ENCODE measurements around the gene RPL3.

Gene RPL3

DNA sequence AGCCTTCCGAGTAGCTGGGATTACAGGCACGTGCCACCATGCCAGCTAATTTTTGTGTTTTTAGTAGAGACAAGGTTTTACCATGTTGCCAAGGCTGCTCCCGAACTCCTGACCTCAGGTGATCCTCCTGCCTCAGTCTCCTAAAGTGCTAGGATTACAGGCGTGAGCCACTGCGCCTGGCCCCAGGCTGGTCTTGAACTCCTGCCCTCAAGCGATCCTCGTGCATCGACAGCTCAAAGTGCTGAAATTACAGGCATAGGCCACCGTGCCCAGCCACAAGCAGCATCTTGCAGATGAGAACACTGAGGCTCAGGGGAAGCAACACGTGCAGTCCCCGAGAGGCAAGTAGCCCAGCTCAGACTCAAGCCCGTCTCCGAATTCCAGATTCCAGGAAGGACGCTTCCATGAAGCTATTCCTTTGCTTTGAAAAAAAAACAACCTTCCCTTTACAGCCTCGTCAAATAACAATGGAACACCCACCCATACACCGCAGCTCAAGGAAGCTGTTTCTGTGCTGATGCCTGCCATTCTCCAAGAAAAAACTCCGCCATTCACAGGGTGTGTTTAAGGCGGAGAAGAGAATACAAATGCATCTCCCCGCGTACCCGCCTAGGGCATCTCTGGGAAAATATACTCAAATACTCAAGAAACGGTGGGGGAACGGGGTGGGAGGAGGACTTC is 40.1 kb downstream of the RPL3 start:
- DNase-seq, result no peak

DNA sequence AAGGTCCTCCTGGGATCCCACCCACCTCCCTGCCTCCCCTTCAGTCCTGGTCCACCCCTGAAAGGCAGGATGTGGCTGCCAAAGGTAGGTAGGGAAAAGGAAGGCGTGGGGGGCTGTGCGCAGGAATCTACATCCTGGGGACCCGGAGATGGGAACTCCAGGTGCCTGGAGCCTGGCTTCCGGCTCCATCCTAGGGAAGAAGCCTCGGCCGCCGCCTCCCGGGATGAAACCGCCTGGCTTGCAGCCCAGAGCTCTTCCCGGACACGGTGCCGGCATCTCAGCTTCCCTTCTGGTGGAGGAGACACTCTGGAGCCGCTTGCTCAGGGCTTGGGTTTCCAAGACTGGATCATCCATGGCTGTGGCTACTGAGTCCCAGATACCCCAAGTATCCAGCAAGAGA is 41.4 kb downstream of the RPL3 start:
- no peak for DNase-seq

DNA sequence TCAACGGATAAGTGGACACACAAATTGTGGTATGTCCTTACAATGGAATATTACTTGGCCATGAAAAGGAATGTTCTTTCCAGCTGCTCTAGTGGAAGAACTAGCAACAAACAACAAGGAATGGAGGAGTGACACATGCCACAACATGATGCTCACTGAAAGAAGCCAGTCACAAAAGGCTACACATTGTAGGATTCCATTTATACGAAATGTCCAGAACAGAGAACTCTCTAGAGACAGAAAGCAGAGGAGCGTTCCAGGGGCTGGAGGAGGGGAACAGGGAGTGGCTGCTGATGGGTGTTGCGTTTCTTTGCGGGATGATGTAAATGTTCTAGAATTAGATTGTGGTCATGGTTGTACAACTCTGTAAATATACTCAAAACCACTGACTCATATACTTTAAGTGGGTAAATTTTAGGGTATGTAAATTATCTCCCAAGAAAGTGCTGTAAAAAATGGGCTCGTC is 42.2 kb downstream of the RPL3 start:
- DNase-seq, result no peak

DNA sequence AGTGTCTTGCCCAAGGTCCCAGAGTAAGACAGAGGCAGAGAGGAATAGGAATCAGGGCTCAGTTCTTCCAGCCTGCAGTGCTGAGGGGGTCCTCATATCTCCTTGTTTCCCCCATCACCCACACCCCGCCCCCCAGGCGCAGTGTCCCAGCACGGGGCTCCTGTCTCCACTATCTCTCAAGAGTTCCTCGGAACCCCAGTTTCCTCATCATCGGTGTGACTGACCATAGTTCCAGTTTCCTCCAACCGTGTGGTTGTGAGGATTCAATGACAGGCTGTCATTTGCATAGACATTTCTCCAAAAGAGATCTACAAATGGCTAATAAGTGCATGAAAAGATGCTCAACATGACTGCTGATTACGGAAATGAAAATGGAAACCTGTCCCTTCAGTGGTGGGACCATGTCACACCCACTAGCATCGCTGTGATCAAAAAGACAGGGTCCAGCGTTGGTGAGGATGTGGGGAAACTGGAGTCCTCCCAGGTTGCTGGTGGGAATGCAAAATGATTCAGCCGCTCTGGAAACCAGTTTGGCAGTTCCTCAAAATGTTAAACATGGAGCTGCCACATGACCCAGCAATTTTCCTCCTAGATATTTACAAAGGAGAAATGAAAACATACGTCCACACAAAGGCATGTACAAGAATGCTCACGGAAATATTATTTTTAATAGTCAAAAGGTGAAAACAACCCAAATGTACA is 42.8 kb downstream of the RPL3 start:
- DNase-seq, result no peak

DNA sequence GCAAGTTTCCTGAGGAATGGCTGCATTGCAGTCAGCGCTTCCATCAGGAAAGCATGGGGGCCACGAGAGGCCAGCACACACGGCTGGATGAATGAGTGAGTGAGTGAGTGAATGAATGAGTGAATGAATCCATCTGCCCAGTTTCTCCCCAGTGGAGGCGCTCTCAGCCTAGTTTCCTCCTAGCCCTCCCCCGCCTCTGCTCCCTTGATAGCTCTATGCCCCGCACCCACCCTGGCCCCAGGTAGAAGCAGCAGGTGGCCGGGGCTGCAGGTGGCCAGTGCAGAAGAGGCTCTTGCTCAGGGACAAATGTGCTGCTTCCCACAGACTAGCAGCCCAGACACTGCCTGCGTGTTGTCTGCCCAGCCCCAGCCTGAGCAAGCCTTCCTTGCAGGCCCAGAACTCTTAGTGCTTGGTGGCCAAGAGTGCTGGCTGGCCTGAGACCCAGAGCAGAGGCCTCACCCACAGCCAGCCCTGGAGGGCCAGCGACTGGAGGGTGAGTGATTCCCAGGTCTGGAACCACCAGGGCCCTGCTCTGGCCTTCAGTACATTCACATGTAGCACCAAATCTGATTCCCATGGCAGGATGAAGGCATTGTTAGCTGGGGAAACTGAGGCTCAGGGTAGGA is 43.5 kb downstream of the RPL3 start:
- DNase-seq, result no peak

DNA sequence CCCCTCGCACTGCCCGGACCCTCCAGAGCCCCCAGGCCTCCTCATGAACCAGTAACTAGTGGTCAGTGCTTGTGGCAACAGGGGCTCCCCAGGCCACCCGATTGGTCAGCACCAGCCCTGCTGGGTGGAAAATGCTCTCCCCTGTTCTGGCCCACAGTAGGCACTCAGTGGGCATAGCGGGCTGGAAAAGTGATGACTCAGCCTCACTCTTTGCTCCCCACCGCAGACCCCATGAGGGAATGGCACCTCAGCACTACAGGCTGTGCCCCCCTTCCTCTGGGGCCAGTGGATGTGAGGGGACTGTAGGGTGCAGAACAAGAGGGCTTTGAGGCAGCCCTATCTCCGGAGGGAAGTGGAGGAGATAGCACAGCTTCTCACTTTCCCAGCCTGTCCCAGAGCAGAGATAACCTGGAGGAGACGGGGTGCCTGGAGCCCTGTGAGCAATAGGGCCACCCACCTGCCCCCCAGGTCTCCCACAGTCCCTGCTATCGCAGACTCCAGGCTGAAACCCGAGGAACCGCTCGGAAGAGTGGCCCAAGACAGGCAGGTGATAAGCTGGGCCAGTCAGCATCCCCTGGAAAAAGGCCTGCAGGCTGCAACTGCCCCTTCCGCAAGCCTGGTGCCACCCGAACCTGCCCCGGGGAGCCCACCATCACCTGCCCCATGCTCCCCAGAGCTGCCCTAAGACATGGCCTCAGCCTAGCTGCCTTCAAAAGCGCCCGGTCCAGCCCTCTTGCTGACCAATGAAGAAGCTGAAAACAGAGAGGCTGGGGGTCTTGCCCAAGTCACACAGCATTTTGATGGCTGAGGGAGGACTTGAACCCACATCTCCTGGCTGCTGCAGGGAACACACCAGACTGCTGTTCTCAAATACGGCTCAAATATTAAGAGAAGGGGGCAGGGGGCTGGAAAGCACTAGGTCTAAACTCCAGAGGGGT is 45.2 kb downstream of the RPL3 start:
- no peak for DNase-seq

DNA sequence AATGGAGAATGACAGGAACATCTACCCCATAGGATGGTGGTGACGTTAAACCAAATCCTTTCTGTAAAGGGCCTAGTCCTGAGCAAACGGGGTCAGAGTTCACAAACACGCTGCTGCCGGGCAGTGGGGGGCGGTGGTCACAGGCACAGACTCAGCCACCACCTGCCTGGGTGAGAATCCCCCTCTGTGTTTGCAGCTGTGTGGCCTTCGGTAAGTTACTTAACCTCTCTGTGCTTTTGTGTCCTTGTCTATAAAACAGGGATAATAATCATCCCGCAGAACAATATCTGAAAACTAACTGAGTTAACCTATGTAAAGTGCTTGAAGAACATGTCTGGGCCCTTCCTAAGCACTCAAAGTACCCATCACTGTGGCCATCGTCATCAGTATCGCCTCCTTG is 48.6 kb downstream of the RPL3 start:
- no peak for DNase-seq

DNA sequence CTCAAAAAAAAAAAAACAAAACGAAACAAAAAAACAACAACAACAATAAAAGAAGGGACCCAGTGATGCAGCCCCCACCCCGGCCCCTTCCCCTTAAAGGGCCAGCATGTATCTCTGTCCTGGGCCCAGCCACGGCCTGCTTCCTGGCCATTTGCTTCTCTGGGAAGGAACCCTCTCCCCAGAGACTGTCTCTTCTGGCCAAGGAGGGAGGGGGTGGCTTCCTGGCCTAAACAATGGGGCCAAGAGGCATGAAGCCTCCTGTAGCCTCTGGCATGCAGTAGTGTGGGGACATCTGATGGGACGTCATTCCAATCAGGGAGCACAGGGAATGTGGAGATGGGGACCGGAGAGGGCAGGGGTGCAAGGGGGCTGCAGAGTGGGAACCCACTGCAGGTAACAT is 49.1 kb downstream of the RPL3 start:
- no peak for DNase-seq

DNA sequence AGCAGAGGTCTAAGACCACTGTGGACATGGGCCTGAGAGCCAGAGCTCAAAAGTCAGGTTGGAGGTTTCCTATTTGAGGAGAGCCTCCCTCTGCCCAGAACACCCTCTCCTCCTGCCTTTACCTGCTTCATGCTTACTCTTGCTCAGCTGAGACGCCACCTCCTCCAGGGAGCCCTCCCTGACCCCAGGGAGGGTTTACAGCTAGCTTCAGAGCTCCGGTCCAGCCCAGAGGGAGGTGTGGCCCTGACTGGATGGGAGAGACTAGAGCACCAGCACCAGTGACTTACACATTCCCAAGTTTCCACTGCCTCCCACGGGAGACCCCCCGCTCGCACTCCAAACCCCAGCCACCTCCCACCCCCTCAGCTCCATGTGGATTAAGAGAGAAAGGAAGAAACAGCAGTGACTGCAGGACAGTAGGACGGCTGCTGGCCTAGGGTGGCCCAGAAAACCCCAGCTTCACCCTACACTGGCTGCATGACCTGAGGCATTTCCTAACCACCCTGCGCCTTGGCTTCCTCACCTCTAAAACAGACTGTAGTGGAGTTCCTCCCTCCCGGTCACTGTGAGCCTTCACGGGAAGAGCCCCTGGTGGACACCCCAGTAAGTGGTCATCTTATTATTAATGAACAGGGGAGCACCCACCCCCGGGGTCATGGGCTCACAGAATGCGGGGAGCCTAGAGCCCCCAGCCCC is 50.2 kb downstream of the RPL3 start:
- no peak for DNase-seq

DNA sequence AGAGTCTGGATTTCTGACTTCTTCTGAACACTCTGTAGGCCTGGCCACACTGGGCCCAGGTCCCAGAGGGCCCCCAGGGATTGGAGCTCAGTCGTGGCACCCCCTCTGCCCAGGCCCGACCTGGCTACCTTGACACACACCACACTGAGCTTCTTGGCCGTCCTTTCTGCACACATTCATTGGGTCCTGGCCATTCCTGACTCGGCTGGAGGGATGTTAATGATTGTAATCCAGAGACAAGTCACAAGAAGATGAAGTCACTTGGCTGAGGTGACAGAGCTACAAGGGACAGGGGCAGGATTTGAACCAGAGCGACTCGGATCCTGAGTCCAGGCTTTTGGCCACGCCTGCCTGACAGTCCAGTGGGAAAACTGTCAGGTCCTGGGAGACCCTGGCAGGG is 50.8 kb downstream of the RPL3 start:
- DNase-seq, result no peak

DNA sequence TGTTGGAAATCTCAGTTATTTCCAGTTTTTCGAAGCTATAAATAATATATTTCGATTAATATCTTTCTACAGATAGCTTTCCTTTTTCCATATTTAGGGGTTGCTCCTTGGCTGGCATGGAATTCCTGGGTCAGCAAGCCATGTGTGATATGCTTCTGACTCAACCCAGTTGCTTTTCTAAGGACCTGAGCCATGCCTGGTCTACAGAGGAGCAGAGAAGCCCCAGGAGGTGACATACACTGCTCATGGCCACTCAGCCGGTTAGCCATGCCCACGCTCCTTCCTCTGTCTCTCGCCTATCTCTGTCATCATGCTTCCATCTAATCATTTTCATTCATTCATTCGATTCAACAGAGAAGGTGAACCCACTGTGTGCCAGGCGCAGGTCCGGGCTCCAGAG is 51.4 kb downstream of the RPL3 start:
- no peak for DNase-seq

DNA sequence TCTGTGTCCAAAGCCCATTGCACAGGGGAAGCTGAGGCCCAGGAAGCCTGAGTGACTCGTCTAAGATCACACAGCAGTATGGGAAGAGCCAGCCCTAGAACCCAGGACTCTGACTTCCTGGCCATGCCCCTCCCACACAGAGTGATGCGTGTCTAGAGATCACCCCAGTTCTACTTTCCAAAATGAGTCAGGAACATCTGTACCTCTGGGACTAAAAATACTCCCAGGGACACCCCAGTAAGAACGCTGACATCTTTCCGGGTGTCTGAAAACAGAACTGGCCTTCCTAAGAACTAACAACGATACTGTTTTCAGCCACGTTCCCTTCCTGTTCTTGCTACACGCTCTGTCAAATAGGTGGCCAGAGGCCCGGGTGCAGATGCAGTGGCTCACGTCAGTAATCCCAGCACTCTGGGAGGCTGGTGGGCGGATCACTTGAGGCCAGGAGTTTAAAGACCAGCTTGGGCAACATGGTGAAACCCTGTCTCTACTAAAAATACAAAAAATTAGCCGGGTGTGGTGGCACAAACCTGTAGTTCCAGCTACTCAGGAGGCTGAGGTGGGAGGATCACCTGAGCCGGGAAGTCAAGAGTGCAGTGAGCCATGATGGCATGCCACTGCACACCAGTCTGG is 52.9 kb downstream of the RPL3 start:
- DNase-seq, result no peak

DNA sequence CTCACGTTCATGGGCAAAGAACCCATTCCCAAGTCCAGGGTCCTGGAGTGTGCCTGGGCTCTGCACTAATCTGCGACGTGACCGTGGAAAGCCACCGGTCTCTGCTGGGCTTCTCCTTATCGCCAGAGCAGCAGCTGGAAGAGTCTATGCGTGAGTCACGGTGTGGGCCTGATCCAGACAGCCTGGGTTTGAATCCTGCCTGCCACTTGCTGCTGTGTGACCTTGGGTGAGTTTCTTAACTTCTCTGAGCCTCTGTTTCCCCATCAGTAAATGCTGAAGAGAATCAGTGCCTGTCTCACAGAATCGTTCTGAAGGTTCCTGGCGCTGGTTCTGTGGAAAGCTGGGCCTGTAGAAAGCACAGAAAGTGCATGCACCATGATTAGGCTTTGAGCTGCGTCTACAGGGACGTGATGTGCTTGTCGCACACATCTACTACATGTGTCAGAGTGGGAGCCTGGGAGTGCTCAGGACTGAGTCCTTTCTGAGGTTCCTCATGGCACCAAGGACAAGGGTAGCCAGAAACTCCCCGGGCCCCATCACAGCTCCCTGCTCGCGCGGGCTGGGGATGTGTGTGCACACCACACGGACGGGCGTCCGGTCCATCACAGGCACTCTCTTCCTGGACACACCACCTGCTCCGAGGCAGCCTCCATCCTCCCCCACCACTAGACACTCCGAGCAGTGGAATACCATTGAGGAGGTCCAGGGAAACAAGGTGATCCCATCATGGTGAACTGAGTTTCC is 54.1 kb downstream of the RPL3 start:
- DNase-seq, result no peak

DNA sequence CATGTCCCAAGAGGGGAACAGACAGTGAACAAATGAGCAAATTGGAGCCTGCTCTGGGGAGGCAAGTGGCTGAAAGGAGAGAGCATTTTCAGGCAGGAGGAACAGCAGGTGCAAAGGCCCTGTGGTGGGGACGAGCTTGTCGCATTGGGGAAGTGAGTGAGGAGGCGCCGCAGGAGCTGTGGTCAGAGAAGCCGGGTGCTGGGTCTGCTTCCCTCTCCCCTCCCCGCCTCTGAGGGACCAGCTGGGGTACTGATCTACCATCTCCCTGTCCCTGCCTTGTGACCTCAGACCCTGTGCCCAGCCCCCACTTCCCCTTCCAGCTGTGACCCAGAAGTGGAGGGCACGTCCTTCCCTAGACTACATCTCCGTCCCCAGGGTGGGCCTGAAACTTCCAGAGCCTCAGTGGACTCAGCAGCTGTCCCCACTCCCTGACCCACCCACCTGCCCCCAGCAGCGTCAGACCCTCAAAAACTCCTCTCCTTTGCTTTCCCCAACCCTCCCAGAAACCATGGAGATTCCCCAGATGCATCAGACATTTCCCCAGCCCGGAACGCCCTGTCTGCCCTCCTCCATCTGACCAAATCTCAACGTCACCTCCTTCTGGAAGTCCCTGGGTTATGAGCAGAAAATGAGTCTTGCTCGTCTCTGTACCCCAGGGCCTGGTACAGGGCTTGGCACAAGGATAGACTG is 54.9 kb downstream of the RPL3 start:
- DNase-seq, result no peak

DNA sequence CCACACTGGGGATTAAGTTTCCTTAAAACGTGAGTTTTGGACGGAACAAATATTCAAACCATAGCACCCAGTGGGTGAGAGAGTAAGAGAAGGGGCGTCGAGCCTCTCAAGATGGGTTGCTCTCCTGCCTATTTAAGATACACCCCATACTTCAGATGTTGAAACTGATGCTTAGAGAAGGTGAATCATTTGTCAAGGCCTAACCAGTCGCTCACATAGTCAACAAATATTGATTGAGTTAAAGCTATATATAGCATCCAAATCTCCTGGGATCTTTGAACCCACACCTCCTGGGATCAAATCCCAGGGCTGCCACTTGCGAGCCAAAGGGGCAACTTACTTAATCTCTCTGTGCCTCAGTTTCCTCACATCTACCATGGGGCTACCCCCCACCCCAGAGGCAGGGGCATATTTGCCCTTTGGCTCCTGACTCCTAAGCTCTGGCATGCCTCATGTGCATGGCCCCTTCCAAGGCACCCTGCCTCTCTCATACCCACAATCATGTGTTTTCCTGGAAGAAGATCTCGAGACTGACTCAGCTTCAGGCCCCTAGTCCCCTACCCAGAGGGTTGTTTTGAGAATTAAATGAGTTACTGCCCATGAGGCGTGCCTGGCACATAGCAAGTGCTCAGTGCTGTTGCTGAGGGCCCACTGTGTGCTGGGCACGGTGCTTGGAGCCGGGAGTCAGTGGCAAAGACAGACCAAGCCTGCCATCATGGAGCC is 55.6 kb downstream of the RPL3 start:
- no peak for DNase-seq
